Breast epithelium (tissue), 4 donors: ENCODE measurements around the gene KLHL24. TPM values are rescaled to one million over a fixed set of nuclear protein-coding genes. Genes with fewer than 3 reads are reported as not detected.

Experiments
- DNase-seq, 2 donors: peaks; one replicate each; pipeline ENCODE4 v3.0.0-alpha.2; 2019; ENCODE audit warnings: low spot score in 2 of 2
- H3K27ac ChIP-seq, 2 donors: fragments of 200-600 bp; sonication (generic) in 1 of 2; one replicate each; pipeline ENCODE4 v1.5.1; 2016 to 2019; ENCODE audit warnings: mild to moderate bottlenecking in 1 of 2
- H3K27me3 ChIP-seq, 2 donors: fragments of 200-600 bp; sonication (generic) in 1 of 2; one replicate each; pipeline versions ENCODE4 v1.5.1 to v1.6.0; 2017 to 2019; ENCODE audit warnings: control low read depth in 1 of 2, mild to moderate bottlenecking in 1 of 2
- H3K36me3 ChIP-seq: fragments of 200-600 bp; one replicate; pipeline ENCODE4 v1.5.1; 2019
- H3K4me1 ChIP-seq, 2 donors: fragments of 200-600 bp; sonication (generic); one replicate each; pipeline ENCODE4 v1.5.1; 2016 to 2019; ENCODE audit warnings: control low read depth in 1 of 2
- H3K4me3 ChIP-seq, 3 donors: fragments of 200-600 bp; sonication (generic); 1 replicate in 2 of 3; 2 replicates in 1 of 3; pipeline ENCODE4 v1.5.1; 2016 to 2019; ENCODE audit warnings: mild to moderate bottlenecking in 3 of 3, moderate library complexity in 2 of 3
- H3K9me3 ChIP-seq, 2 donors: fragments of 200-600 bp; sonication (generic) in 1 of 2; one replicate each; pipeline ENCODE4 v1.5.1; 2016 to 2019; ENCODE audit warnings: control low read depth in 1 of 2
- POLR2A ChIP-seq: fragments of 450-650 bp; IDR thresholded peaks from one replicate; pipeline ENCODE4 v1.6.1; 2016; ENCODE audit warnings: antibody characterized with exemption, mild to moderate bottlenecking, moderate library complexity
- POLR2AphosphoS5 ChIP-seq, 3 donors: sonication (generic); formaldehyde crosslinking; IDR thresholded peaks; one replicate each; pipeline ENCODE4 v1.6.1; 2017; ENCODE audit warnings: antibody characterized with exemption in 3 of 3
- intact Hi-C: fragments of 100-400 bp; cut with DNase I; formaldehyde crosslinking; loops from one replicate; pipeline ENCODE4 v1.15.1; 2023; ENCODE audit warnings: low total_unique reads
- total RNA-seq, 3 donors: library from RNA; depleted of rRNA; stranded (reverse); fragments of >200 nt; gene quantifications; one replicate each; pipeline ENCODE4 v1.1.0, GENCODE V29; 2016
- TF ChIP-seq, protein P1 (sequence below), 3 donors: fragments of 450-650 bp; IDR thresholded peaks; one replicate each; pipeline ENCODE4 v1.5.1; 2016 to 2017; ENCODE audit warnings: antibody characterized with exemption in 3 of 3, mild to moderate bottlenecking in 3 of 3, moderate library complexity in 3 of 3

Gene KLHL24
- total RNA-seq, 3 donors from 2014 or later: 108 to 184 (median 129) TPM

DNA sequence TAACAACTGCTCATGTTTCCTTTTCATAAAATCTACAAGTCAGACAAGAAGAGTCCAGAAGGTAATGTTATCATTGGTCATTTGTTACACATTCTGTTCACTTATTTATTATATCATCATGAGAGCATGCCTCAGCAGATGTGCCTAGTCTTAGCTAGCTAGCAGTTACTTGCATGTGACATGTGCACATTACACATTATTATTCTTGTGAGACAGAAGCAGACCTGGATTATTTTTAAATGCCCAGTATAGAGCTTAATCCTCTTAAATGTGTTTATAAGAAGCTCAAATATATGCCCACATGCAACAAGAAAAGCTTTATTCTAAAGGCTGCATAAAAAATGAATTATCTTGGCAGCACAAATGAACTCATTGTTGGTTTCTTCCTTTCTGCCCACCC, 74.8 kb downstream of the KLHL24 start:
- intact Hi-C loops: no loop called here
- H3K36me3 ChIP-seq: no peaks in the 10 kb centered on the region
- H3K4me3 ChIP-seq: no peak overlapping the region

DNA sequence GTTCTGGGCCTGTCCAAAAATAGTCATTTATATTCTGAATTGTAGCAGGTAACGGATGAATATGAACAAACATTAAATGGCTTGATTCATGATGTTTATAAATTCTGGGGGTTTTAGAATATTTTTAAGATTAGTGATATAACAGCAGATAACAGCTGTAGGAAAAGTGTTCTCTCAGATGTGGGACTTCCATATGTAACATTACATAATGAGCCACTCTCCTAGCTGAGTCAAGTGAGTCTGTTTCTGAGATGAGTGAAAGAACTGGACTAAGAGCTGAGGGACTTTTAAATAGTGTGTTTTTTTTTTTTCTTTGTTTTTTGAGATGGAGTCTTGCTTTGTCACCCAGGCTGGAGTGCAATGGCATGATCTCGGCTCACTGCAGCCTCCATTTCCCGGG, 76.1 kb downstream of the KLHL24 start:
- intact Hi-C loops: no loop called here
- no peak overlapping the region for H3K27ac ChIP-seq
- no peaks in the 10 kb centered on the region for H3K27me3 ChIP-seq
- no peak for TF ChIP-seq POLR2A
- TF ChIP-seq, protein P1, sequence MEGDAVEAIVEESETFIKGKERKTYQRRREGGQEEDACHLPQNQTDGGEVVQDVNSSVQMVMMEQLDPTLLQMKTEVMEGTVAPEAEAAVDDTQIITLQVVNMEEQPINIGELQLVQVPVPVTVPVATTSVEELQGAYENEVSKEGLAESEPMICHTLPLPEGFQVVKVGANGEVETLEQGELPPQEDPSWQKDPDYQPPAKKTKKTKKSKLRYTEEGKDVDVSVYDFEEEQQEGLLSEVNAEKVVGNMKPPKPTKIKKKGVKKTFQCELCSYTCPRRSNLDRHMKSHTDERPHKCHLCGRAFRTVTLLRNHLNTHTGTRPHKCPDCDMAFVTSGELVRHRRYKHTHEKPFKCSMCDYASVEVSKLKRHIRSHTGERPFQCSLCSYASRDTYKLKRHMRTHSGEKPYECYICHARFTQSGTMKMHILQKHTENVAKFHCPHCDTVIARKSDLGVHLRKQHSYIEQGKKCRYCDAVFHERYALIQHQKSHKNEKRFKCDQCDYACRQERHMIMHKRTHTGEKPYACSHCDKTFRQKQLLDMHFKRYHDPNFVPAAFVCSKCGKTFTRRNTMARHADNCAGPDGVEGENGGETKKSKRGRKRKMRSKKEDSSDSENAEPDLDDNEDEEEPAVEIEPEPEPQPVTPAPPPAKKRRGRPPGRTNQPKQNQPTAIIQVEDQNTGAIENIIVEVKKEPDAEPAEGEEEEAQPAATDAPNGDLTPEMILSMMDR (IDR thresholded peaks at IDR 0.05): no peak
- no peak for TF ChIP-seq POLR2AphosphoS5 (IDR thresholded peaks at IDR 0.05)
- no peaks in the 10 kb centered on the region for H3K4me1 ChIP-seq
- no peaks in the 10 kb centered on the region for H3K36me3 ChIP-seq
- H3K4me3 ChIP-seq: no peak overlapping the region
- H3K9me3 ChIP-seq: no peaks in the 10 kb centered on the region
- no peak for DNase-seq

More for the DNA sequence above, 74.8 kb downstream of the KLHL24 start:
- TF ChIP-seq, protein P1 (IDR thresholded peaks at IDR 0.05): no peak
- TF ChIP-seq POLR2A (no peak), POLR2AphosphoS5 (IDR thresholded peaks at IDR 0.05) (no peak)
- DNase-seq: no peak
- H3K27ac ChIP-seq: no peak overlapping the region
- H3K4me1 ChIP-seq: no peaks in the 10 kb centered on the region
- no peaks in the 10 kb centered on the region for H3K27me3 ChIP-seq
- H3K9me3 ChIP-seq: no peaks in the 10 kb centered on the region

DNA sequence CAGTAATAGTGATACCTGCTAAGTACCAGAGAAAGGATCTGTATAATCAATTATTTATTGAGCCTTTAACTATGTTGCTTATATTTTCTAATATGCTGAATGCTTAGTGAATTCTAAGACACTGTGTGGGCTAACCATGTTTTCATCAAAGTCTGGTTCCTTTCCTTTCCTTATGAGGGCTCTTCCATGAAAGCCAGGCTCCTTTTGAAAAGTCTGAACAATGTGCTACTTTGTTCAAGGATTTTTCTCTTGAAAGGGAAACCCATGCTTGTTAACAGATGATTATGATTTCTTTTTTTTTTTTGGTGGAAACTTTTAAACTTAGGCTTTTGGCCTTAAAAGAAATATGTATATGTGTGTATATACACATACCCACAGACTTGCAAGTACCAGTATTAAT, 79.2 kb downstream of the KLHL24 start:
- intact Hi-C loops: no loop called here
- no peak for DNase-seq
- no peaks in the 10 kb centered on the region for H3K4me1 ChIP-seq

GRCh38 chr3:183718012-183718411, 82.6 kb downstream of the KLHL24 start:
- no peak overlapping the region for H3K27ac ChIP-seq
- DNase-seq: no peak
- H3K4me3 ChIP-seq: no peak overlapping the region
- no peaks in the 10 kb centered on the region for H3K4me1 ChIP-seq
- H3K36me3 ChIP-seq: no peaks in the 10 kb centered on the region
- no peaks in the 10 kb centered on the region for H3K27me3 ChIP-seq
- intact Hi-C loops: no loop called here
- TF ChIP-seq, protein P1 (IDR thresholded peaks at IDR 0.05): no peak
- no peak for TF ChIP-seq POLR2AphosphoS5 (IDR thresholded peaks at IDR 0.05)
- no peak for TF ChIP-seq POLR2A
- H3K9me3 ChIP-seq: no peaks in the 10 kb centered on the region

More for the DNA sequence above, 79.2 kb downstream of the KLHL24 start:
- no peaks in the 10 kb centered on the region for H3K9me3 ChIP-seq
- H3K36me3 ChIP-seq: no peaks in the 10 kb centered on the region
- no peak overlapping the region for H3K27ac ChIP-seq
- no peak overlapping the region for H3K4me3 ChIP-seq
- TF ChIP-seq, protein P1 (IDR thresholded peaks at IDR 0.05): no peak
- TF ChIP-seq POLR2A (no peak), POLR2AphosphoS5 (IDR thresholded peaks at IDR 0.05) (no peak)
- H3K27me3 ChIP-seq: no peaks in the 10 kb centered on the region

- no peak for DNase-seq
- no peaks in the 10 kb centered on the region for H3K27me3 ChIP-seq
- TF ChIP-seq POLR2A: no peak
- no peak for TF ChIP-seq POLR2AphosphoS5 (IDR thresholded peaks at IDR 0.05)
- TF ChIP-seq, protein P1 (IDR thresholded peaks at IDR 0.05): no peak
- H3K27ac ChIP-seq: no peak overlapping the region
- no peaks in the 10 kb centered on the region for H3K9me3 ChIP-seq
- intact Hi-C loops: no loop called here
- no peaks in the 10 kb centered on the region for H3K4me1 ChIP-seq
- no peak overlapping the region for H3K4me3 ChIP-seq
- no peaks in the 10 kb centered on the region for H3K36me3 ChIP-seq
Measured at GRCh38 chr3:183725387-183725786, 90.0 kb downstream of the KLHL24 start.
